H9 (cell line): ENCODE measurements around the gene CSTF1. TPM values are rescaled to one million over a fixed set of nuclear protein-coding genes. Genes with fewer than 3 reads are reported as not detected.
"Not testable (repeated sequence)": the region's sequence is repeated elsewhere in the genome, so short reads cannot be mapped to it uniquely, and the experiment has no call there.

ENCODE experiments used
- DNase-seq: peaks from one replicate; pipeline ENCODE4 v3.0.0-alpha.2; 2017
- H2AFZ ChIP-seq: one replicate; pipeline ENCODE4 v1.6.1; 2013; ENCODE audit warnings: mild to moderate bottlenecking, low read length, control low read depth, moderate library complexity
- H2AK5ac ChIP-seq: 2 replicates; pipeline ENCODE4 v1.6.1; 2013; ENCODE audit warnings: low read length, control low read depth, mixed read lengths; ENCODE audit not compliant: insufficient read length
- H2BK120ac ChIP-seq: one replicate; pipeline ENCODE4 v1.6.1; 2013; ENCODE audit warnings: low read depth, mild to moderate bottlenecking, low read length, control low read depth, inconsistent platforms; ENCODE audit not compliant: poor library complexity, severe bottlenecking
- H2BK12ac ChIP-seq: 2 replicates; pipeline ENCODE4 v1.6.1; 2013; ENCODE audit warnings: low read length, control low read depth, mixed read lengths, low read depth; ENCODE audit not compliant: insufficient read length
- H2BK15ac ChIP-seq: 2 replicates; pipeline ENCODE4 v1.6.1; 2013; ENCODE audit warnings: low read depth, low read length, control low read depth
- H2BK20ac ChIP-seq: one replicate; pipeline ENCODE4 v1.6.1; 2013; ENCODE audit warnings: low read depth, mild to moderate bottlenecking, low read length, control low read depth, inconsistent platforms; ENCODE audit not compliant: poor library complexity, severe bottlenecking
- H2BK5ac ChIP-seq: 2 replicates; pipeline ENCODE4 v1.6.1; 2013; ENCODE audit warnings: low read length, control low read depth, mixed read lengths; ENCODE audit not compliant: insufficient read length
- H3K14ac ChIP-seq: 2 replicates; pipeline ENCODE4 v1.6.1; 2013; ENCODE audit warnings: low read length, control low read depth; ENCODE audit not compliant: insufficient read depth
- H3K18ac ChIP-seq: 2 replicates; pipeline ENCODE4 v1.6.1; 2013; ENCODE audit warnings: low read depth, mild to moderate bottlenecking, mixed read lengths, low read length, control low read depth; ENCODE audit not compliant: insufficient read length
- H3K23ac ChIP-seq: 2 replicates; pipeline ENCODE4 v1.6.1; 2013; ENCODE audit warnings: low read length, control low read depth, mixed read lengths, low read depth; ENCODE audit not compliant: insufficient read length
- H3K23me2 ChIP-seq: 2 replicates; pipeline ENCODE4 v1.6.1; 2013; ENCODE audit warnings: low read depth, mild to moderate bottlenecking, mixed read lengths, low read length, control low read depth; ENCODE audit not compliant: insufficient read length, poor library complexity, severe bottlenecking
- H3K27ac ChIP-seq: 2 replicates; pipeline ENCODE4 v1.5.1; 2013; ENCODE audit warnings: low read length, control low read depth, mixed read lengths, low read depth; ENCODE audit not compliant: insufficient read length
- H3K27me3 ChIP-seq: 2 replicates; pipeline ENCODE4 v1.6.1; 2013; ENCODE audit warnings: low read length, control low read depth, inconsistent platforms; ENCODE audit not compliant: insufficient read depth
- H3K4ac ChIP-seq: 2 replicates; pipeline ENCODE4 v1.6.1; 2013; ENCODE audit warnings: low read depth, mild to moderate bottlenecking, control low read depth, inconsistent platforms, low read length, moderate library complexity
- H3K4me1 ChIP-seq: 2 replicates; pipeline ENCODE4 v1.6.1; 2013; ENCODE audit warnings: low read length, control low read depth, inconsistent platforms; ENCODE audit not compliant: insufficient read depth
- H3K4me2 ChIP-seq: 2 replicates; pipeline ENCODE4 v1.6.1; 2013; ENCODE audit warnings: low read length, control low read depth, mixed read lengths; ENCODE audit not compliant: insufficient read length, insufficient read depth
- H3K56ac ChIP-seq: 2 replicates; pipeline ENCODE4 v1.6.1; 2013; ENCODE audit warnings: low read depth, mild to moderate bottlenecking, mixed read lengths, low read length, control low read depth; ENCODE audit not compliant: insufficient read length
- H3K79me1 ChIP-seq: 2 replicates; pipeline ENCODE4 v1.6.1; 2013; ENCODE audit warnings: low read depth, mild to moderate bottlenecking, moderate library complexity, low read length, control low read depth, inconsistent platforms; ENCODE audit not compliant: insufficient read depth, poor library complexity, severe bottlenecking
- H3K79me2 ChIP-seq: 2 replicates; pipeline ENCODE4 v1.6.1; 2013; ENCODE audit warnings: low read length, control low read depth, inconsistent platforms; ENCODE audit not compliant: insufficient read depth
- H3K9ac ChIP-seq: 2 replicates; pipeline ENCODE4 v1.6.1; 2013; ENCODE audit warnings: low read length, control low read depth, mixed read lengths; ENCODE audit not compliant: insufficient read length; ENCODE audit errors: extremely low read depth
- H3K9me3 ChIP-seq: one replicate; pipeline ENCODE4 v1.6.1; 2013; ENCODE audit warnings: low read depth, low read length, inconsistent platforms; ENCODE audit not compliant: control insufficient read depth
- H3T11ph ChIP-seq: one replicate; pipeline ENCODE4 v1.6.1; 2013; ENCODE audit warnings: mild to moderate bottlenecking, low read length, control low read depth, inconsistent platforms
- H4K20me1 ChIP-seq: one replicate; pipeline ENCODE4 v1.6.1; 2013; ENCODE audit not compliant: control insufficient read depth, insufficient read length, insufficient read depth
- H4K5ac ChIP-seq: 2 replicates; pipeline ENCODE4 v1.6.1; 2013; ENCODE audit warnings: low read depth, mild to moderate bottlenecking, mixed read lengths, low read length, control low read depth; ENCODE audit not compliant: insufficient read length
- H4K8ac ChIP-seq: replicated peaks from 2 replicates; pipeline ENCODE4 v1.6.1; 2013; ENCODE audit warnings: low read length, control low read depth, mixed read lengths, low read depth; ENCODE audit not compliant: insufficient read length
- H4K91ac ChIP-seq: 2 replicates; pipeline ENCODE4 v1.6.1; 2013; ENCODE audit warnings: low read depth, mild to moderate bottlenecking, moderate library complexity, mixed read lengths, low read length, control low read depth; ENCODE audit not compliant: insufficient read length
- H3K27ac Mint-ChIP-seq, 3 experiments: 2 replicates in 2 of 3; 3 replicates in 1 of 3; pipeline ENCODE4 v1.8.0; 2020 to 2021; ENCODE audit warnings: mixed read lengths in 3 of 3, mild to moderate bottlenecking in 1 of 3, moderate library complexity in 1 of 3
- H3K27me3 Mint-ChIP-seq: 2 replicates; pipeline ENCODE4 v1.8.0; 2021; ENCODE audit warnings: low read depth, mild to moderate bottlenecking, moderate library complexity, mixed read lengths
- H3K36me3 Mint-ChIP-seq, 3 experiments: 2 replicates in 2 of 3; 3 replicates in 1 of 3; pipeline ENCODE4 v1.8.0; 2020 to 2021; ENCODE audit warnings: low read depth in 3 of 3, mixed read lengths in 3 of 3; ENCODE audit not compliant: insufficient read depth in 1 of 3
- H3K4me1 Mint-ChIP-seq, 2 experiments: 2 replicates each; pipeline ENCODE4 v1.8.0; 2020; ENCODE audit warnings: mixed read lengths in 2 of 2
- H3K4me3 Mint-ChIP-seq, 2 experiments: 2 replicates in 1 of 2; 3 replicates in 1 of 2; pipeline ENCODE4 v1.8.0; 2020 to 2021; ENCODE audit warnings: mild to moderate bottlenecking in 2 of 2, mixed read lengths in 2 of 2, moderate library complexity in 1 of 2
- H3K9me3 Mint-ChIP-seq, 2 experiments: 2 replicates in 1 of 2; 3 replicates in 1 of 2; pipeline ENCODE4 v1.8.0; 2020; ENCODE audit warnings: mild to moderate bottlenecking in 2 of 2, mixed read lengths in 2 of 2, moderate library complexity in 1 of 2
- CTCF ChIP-seq: fragments of 200-600 bp; sonication (generic); conservative IDR thresholded peaks from 3 replicates; pipeline ENCODE4 v1.8.0; 2021; ENCODE audit warnings: antibody characterized with exemption, mild to moderate bottlenecking
- WGBS: extraction: QIAGEN DNeasy Blood & Tissue Kit; methylation state at CpG from one replicate; pipeline ENCODE4 v1.1.7; 2013; ENCODE audit warnings: missing lambda C conversion rate, low lambda C conversion rate, mixed read lengths; ENCODE audit not compliant: insufficient read length; ENCODE audit errors: extremely low coverage; 5-methylcytosine and 5-hydroxymethylcytosine counted together
- total RNA-seq: library from RNA; stranded (reverse); gene quantifications from 2 replicates; pipeline ENCODE4 v1.2.1, GENCODE V29; 2021

Gene CSTF1
- total RNA-seq, 1 experiment from 2014 or later: 72.9 TPM

GRCh38 chr20:56409956-56410355 is 17.5 kb downstream of the CSTF1 start:
- Histone ChIP-seq H3K14ac (no peak overlapping the region), H4K5ac (no peak overlapping the region), H3K9ac (no peak overlapping the region), H3K79me1 (no peaks in the 10 kb centered on the region), H3K23me2 (no peaks in the 10 kb centered on the region), H3K4me1 (no peaks in the 10 kb centered on the region), H2BK5ac (no peak overlapping the region), H4K91ac (no peak overlapping the region), H3K27me3 (no peaks in the 10 kb centered on the region), H3K9me3 (no peaks in the 10 kb centered on the region), H3K4ac (no peak overlapping the region), H4K20me1 (no peaks in the 10 kb centered on the region), H2AK5ac (no peak overlapping the region), H3K18ac (no peak overlapping the region), H3T11ph (no peak overlapping the region), H2BK120ac (no peak overlapping the region), H2BK12ac (no peak overlapping the region), H3K23ac (no peak overlapping the region), H2AFZ (no peak overlapping the region), H3K56ac (no peak overlapping the region), H2BK20ac (no peak overlapping the region), H3K4me2 (no peak overlapping the region), H4K8ac (no peak overlapping the region), H3K27ac (no peak overlapping the region), H2BK15ac (no peak overlapping the region), H3K79me2 (no peaks in the 10 kb centered on the region)
- no peak for TF ChIP-seq CTCF
- no peak for DNase-seq
- H3K27ac Mint-ChIP-seq: no peak overlapping the region
- no peaks in the 10 kb centered on the region for H3K27me3 Mint-ChIP-seq
- H3K9me3 Mint-ChIP-seq: no peaks in the 10 kb centered on the region
- H3K4me1 Mint-ChIP-seq: no peaks in the 10 kb centered on the region
- no peak overlapping the region for H3K4me3 Mint-ChIP-seq
- WGBS: no CpG with 5 or more reads among the region's 1 CpG
- H3K36me3 Mint-ChIP-seq: peaks cover 8 to 38% (median 27%) of the 10 kb centered on the region in 3 experiments; a peak in 5 of 7 replicates

GRCh38 chr20:56411287-56411686 is 18.8 kb downstream of the CSTF1 start:
- H3K9me3 ChIP-seq, H3K4ac ChIP-seq, H3K4me3 Mint-ChIP-seq, H3K14ac ChIP-seq, H4K8ac ChIP-seq, H3K23me2 ChIP-seq, H3K79me1 ChIP-seq, H2BK15ac ChIP-seq, H3K27me3 Mint-ChIP-seq, H3T11ph ChIP-seq, H3K23ac ChIP-seq, H4K20me1 ChIP-seq, H2BK120ac ChIP-seq, H2BK20ac ChIP-seq, H3K27me3 ChIP-seq, H3K4me2 ChIP-seq, H2BK12ac ChIP-seq, H3K27ac ChIP-seq, H3K56ac ChIP-seq, H3K18ac ChIP-seq, H3K4me1 Mint-ChIP-seq, H2AK5ac ChIP-seq, H2BK5ac ChIP-seq, H3K79me2 ChIP-seq, H3K4me1 ChIP-seq, H4K5ac ChIP-seq, H3K9me3 Mint-ChIP-seq, DNase-seq, H3K9ac ChIP-seq, H4K91ac ChIP-seq, H2AFZ ChIP-seq: not testable (repeated sequence)
- WGBS: no CpG with 5 or more reads among the region's 7 CpGs
- Mint-ChIP-seq H3K27ac (peak overlapping the region in 1 of 3 experiments; percentile 18; a peak in 1 of 7 replicates), H3K36me3 (peaks cover 5 to 24% (median 15%) of the 10 kb centered on the region in 3 experiments; a peak in 5 of 7 replicates)
